ENCODE results near the gene TFDP2. TPM values are rescaled to one million over a fixed set of nuclear protein-coding genes. Genes with fewer than 3 reads are reported as not detected.
A peak's percentile ranks its signal among the peaks of the same experiment; 100 is the strongest.

TFDP2 gene
- total and polyA plus RNA-seq, 10 of the 15 experiments (the other 5 are each of a cell fraction or from before 2014, with no cell fraction given), result 28.3 to 100 (median 49.7) TPM

DNA sequence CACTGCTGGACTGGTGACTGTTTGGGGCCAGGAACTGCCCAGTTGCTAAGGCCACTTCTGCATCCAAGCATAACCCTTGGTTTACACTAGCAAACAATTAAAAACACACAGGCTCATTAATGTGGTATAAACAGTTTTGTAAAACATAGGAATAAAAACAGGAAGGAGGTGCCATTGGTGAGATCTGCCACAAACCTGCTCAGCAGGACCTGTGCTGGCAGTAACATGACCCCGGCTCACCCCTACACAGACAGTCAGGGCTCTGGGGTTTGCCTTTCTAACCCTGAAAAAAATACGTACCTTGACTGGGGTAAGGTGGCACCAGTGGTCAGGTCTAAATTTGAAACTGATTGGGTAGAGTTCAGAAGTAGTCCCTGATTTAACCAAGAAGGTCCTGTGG, 196.7 kb downstream of the TFDP2 start:
- WGBS (ENCODE audit: insufficient coverage, insufficient replicate concordance, low lambda C conversion rate, missing lambda C conversion rate), result 100% methylated on average over 2 of the region's 2 CpGs
- no peaks in the 10 kb centered on the region for H3K4me1 ChIP-seq (ENCODE audit: control insufficient read depth, insufficient read depth, low read length)
- in situ Hi-C loops (cut with MboI) (no loop called here), intact Hi-C loops (cut with micrococcal nuclease; ENCODE audit: unreplicated experiment) (no loop called here)
- no TSS peak for BruUV-seq (replicated peaks)
- ATAC-seq (no peak), FAIRE-seq (no peak), DNase-seq (ENCODE audit: low read depth, low spot score) (no peak)
- H3K9ac ChIP-seq (ENCODE audit: control insufficient read depth, insufficient read depth, low read length), result no peak overlapping the region
- ChIA-PET SMC1A (ENCODE audit: uncharacterized antibody, unreplicated experiment) (no interaction called here), CTCF (no interaction called here), POLR2A (interaction anchor here (0.5 to 0.6 kb wide), 2 partner anchors 14 to 127 kb away, joined by 3 to 4 read pairs; no protein-coding TSS in a partner anchor), RAD21 (ENCODE audit: unreplicated experiment) (no interaction called here)
- no peaks in the 10 kb centered on the region for H4K20me1 ChIP-seq (ENCODE audit: control insufficient read depth, insufficient read depth)
- TF ChIP-seq ELK1 (IDR thresholded peaks at IDR 0.05; ENCODE audit: low read depth, low read length) (no peak), GATAD2B (conservative IDR thresholded peaks at IDR 0.05; ENCODE audit: low read depth) (no peak), RAD21 (IDR thresholded peaks at IDR 0.05; ENCODE audit: insufficient read depth, low read depth, low read length) (no peak)
- no peaks in the 10 kb centered on the region for H3K79me2 ChIP-seq (ENCODE audit: control insufficient read depth, insufficient read depth, low read length)
- H3K9me3 ChIP-seq (replicated peaks; ENCODE audit: control insufficient read depth, insufficient read depth, low read length), result no peaks in the 10 kb centered on the region
- no peak overlapping the region for H3K4me2 ChIP-seq (ENCODE audit: control insufficient read depth, insufficient read depth)
- H3K36me3 ChIP-seq (ENCODE audit: control insufficient read depth in 2 of 2, insufficient read depth in 2 of 2, low read length in 1 of 2), result peaks cover 2 to 8% of the 10 kb centered on the region in 2 experiments; a peak in 2 of 4 replicates
- no peaks in the 10 kb centered on the region for H3K27me3 ChIP-seq (replicated peaks in 1 of 2; ENCODE audit: control insufficient read depth in 2 of 2, insufficient read depth in 2 of 2, low read length in 1 of 2)
- H2AFZ ChIP-seq (ENCODE audit: control insufficient read depth, low read depth, low read length), result no peak overlapping the region
- H3K27ac ChIP-seq (ENCODE audit: control insufficient read depth, insufficient read depth), result no peak overlapping the region
- no peak overlapping the region for H3K4me3 ChIP-seq

DNA sequence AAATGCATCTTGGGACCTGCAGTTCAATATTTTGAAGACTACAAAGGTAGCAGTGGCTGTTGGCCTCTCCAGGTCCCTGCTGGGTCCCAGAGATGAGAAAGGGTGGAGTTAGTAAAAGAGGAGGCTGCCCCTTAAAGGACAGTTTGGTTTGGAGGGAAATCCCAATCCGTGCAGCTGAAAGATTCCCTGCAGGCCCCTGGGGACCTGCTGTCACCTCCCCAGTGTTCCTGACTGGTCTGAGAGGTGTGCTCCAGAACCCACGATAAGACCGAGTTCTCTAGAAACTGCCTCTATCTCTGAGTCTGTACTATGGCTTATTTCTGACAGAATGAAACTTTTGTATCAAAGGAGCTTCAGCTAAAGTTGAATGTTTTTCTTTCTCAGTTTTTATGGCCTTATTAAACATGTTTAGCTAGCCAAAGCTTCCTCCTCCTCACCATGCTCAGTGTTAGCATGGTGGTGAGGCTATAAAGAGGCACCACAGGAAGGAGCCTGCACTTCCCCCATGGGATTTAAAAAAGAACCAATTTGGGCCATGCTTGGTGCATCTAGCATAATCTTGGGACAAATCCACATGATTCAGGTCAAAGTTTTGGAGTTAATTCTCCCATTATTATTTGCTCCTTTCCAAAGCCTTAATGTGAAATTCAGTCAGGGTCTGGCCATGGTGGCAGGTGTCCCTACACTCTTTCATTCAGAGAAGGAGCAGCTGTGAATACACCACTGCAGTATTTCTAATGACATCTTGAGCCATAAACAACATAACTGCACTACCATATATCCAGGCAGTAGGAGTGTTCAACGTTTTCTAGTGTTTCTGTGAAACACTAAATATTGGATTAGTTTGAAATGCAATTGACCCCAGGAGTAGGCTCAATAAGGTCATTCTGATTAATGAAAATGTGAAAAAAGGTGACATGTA, 198.5 kb downstream of the TFDP2 start:
- peak; percentile 53 for ATAC-seq
- TF ChIP-seq CBFB (IDR thresholded peaks at IDR 0.05; ENCODE audit: low read depth), result no peak
- TF ChIP-seq MEF2B (IDR thresholded peaks at IDR 0.05; ENCODE audit: partially characterized antibody, poor library complexity, severe bottlenecking), result peak; percentile 54
- Histone ChIP-seq H4K20me1 (ENCODE audit: control insufficient read depth, insufficient read depth) (no peaks in the 10 kb centered on the region), H2AFZ (ENCODE audit: control insufficient read depth, low read depth, low read length) (no peak overlapping the region), H3K79me2 (ENCODE audit: control insufficient read depth, insufficient read depth, low read length) (no peaks in the 10 kb centered on the region), H3K9me3 (replicated peaks; ENCODE audit: control insufficient read depth, insufficient read depth, low read length) (no peaks in the 10 kb centered on the region), H3K9ac (ENCODE audit: control insufficient read depth, insufficient read depth, low read length) (no peak overlapping the region), H3K4me3 (no peak overlapping the region), H3K36me3 (ENCODE audit: control insufficient read depth in 2 of 2, insufficient read depth in 2 of 2, low read length in 1 of 2) (peaks cover 2 to 8% of the 10 kb centered on the region in 2 experiments; a peak in 2 of 4 replicates), H3K4me1 (ENCODE audit: control insufficient read depth, insufficient read depth, low read length) (no peaks in the 10 kb centered on the region), H3K27ac (ENCODE audit: control insufficient read depth, insufficient read depth) (no peak overlapping the region), H3K27me3 (replicated peaks in 1 of 2; ENCODE audit: control insufficient read depth in 2 of 2, insufficient read depth in 2 of 2, low read length in 1 of 2) (no peaks in the 10 kb centered on the region), H3K4me2 (ENCODE audit: control insufficient read depth, insufficient read depth) (no peak overlapping the region)
- DNase-seq (ENCODE audit: low read depth, low spot score), result no peak
- intact Hi-C loops (cut with micrococcal nuclease; ENCODE audit: unreplicated experiment) (no loop called here), in situ Hi-C loops (cut with MboI) (no loop called here)
- SMC1A ChIA-PET (ENCODE audit: uncharacterized antibody, unreplicated experiment), result interaction anchor here (0.6 kb wide), 1 partner anchor 29 kb away, joined by 4 read pairs; no protein-coding TSS in a partner anchor
- RAD21 ChIA-PET (ENCODE audit: unreplicated experiment), result interaction anchor here (0.7 to 1.8 kb wide), 2 partner anchors 78 to 79 kb away, joined by 3 read pairs; no protein-coding TSS in a partner anchor
- 46% methylated on average over 4 of the region's 4 CpGs for WGBS (ENCODE audit: insufficient coverage, insufficient replicate concordance, low lambda C conversion rate, missing lambda C conversion rate)
- peak; percentile 31 for FAIRE-seq
- CTCF ChIA-PET, result no interaction called here
- POLR2A ChIA-PET, result no interaction called here
- TSS peak; percentile 19 for BruUV-seq (replicated peaks)
